ENCODE results near the gene CACNA1H. TPM values are rescaled to one million over a fixed set of nuclear protein-coding genes. Genes with fewer than 3 reads are reported as not detected.

Gene CACNA1H
- total and polyA plus RNA-seq, 9 of the 15 experiments (the other 6 are each of a cell fraction or from before 2014, with no cell fraction given) = 0.10 to 0.18 TPM; not detected in 7

DNA sequence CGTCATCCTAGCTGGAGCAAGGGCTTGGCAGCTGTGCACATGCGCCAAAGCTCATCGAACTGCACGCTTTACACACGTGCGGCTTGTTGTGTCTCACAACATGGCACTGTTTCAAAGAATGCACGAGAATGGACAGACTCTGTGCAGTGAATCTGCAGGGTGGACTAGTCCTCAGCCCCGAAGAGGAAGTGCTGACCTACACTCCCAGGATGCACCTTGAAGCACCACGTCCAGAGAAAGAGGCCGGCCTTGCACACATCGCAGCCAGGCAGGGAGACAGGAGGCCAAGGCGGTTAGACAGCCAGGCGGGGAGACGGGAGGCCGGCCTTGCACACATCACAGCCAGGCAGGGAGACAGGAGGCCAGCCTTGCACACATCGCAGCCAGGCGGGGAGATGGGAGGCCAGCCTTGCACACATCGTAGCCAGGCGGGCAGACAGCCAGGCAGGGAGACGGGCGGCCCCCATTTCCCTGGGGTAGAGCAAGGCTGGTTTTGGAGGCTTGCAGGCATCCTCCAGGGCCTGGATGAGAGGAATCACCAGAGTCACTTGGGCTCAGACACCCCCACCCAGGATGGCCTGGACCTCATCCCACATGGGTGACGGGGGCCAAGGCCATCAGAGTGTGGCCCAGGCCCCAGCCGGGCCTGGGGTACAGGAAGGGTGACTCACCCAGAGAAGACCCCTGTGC is 9.0 kb upstream of the CACNA1H start (continued):
- TF ChIP-seq, protein P1, sequence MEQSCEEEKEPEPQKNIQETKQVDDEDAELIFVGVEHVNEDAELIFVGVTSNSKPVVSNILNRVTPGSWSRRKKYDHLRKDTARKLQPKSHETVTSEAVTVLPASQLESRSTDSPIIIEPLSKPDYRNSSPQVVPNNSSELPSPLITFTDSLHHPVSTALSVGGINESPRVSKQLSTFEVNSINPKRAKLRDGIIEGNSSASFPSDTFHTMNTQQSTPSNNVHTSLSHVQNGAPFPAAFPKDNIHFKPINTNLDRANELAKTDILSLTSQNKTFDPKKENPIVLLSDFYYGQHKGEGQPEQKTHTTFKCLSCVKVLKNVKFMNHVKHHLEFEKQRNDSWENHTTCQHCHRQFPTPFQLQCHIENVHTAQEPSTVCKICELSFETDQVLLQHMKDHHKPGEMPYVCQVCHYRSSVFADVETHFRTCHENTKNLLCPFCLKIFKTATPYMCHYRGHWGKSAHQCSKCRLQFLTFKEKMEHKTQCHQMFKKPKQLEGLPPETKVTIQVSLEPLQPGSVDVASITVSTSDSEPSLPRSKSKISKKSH (CRISPR knock-in tag; IDR thresholded peaks at IDR 0.05) = no peak
- TF ChIP-seq ZNF518B (CRISPR knock-in tag; IDR thresholded peaks at IDR 0.05) = no peak
- no peak for TF ChIP-seq ZBTB1 (CRISPR knock-in tag; IDR thresholded peaks at IDR 0.05; ENCODE audit: borderline replicate concordance, low read depth)
- TF ChIP-seq ZNF3 (CRISPR knock-in tag; IDR thresholded peaks at IDR 0.05) = no peak
- peak; percentile 73 for TF ChIP-seq ZNF146 (CRISPR knock-in tag; IDR thresholded peaks at IDR 0.05; ENCODE audit: unreplicated experiment)
- no peak for TF ChIP-seq RBM15 (IDR thresholded peaks at IDR 0.05; ENCODE audit: insufficient read depth, low read length)

Measured in K562 (cell line).